Motor neuron (in vitro differentiated cells): Measurements from ENCODE around the gene GNAI3. TPM values are rescaled to one million over a fixed set of nuclear protein-coding genes. Genes with fewer than 3 reads are reported as not detected.

ENCODE experiments used
- ATAC-seq, 8 experiments: fragments of 200-7000 bp; cut with Tn5 transposase; replicated peaks in 6 of 8; 2 replicates each; pipeline ENCODE4 v1.8.0; 2021; ENCODE audit warnings: mild to moderate bottlenecking in 8 of 8, moderate library complexity in 8 of 8
- H3K27ac ChIP-seq, 2 donors: fragments of 250-450 bp; sonication (Bioruptor Pico); 2 replicates each; pipeline ENCODE4 v1.9.0; 2021; ENCODE audit warnings: antibody characterized with exemption in 2 of 2, mild to moderate bottlenecking in 2 of 2, moderate library complexity in 1 of 2
- H3K4me1 ChIP-seq, 2 donors: fragments of 250-450 bp; sonication (Bioruptor Pico); replicated peaks in 1 of 2; 2 replicates each; pipeline ENCODE4 v1.6.1; 2021; ENCODE audit warnings: antibody characterized with exemption in 2 of 2, mild to moderate bottlenecking in 2 of 2, moderate library complexity in 1 of 2
- H3K4me3 ChIP-seq, 5 donors: fragments of 250-450 bp; sonication (Bioruptor Pico); 2 replicates each; pipeline ENCODE4 v1.9.0; 2021; ENCODE audit warnings: antibody characterized with exemption in 5 of 5, mild to moderate bottlenecking in 5 of 5, moderate library complexity in 4 of 5
- WGBS, 10 experiments: fragments of 450-650 bp; shearing (Covaris generic); methylation state at CpG; one replicate each; pipeline ENCODE4 v1.0.0; 2022; 5-methylcytosine and 5-hydroxymethylcytosine counted together
- in situ Hi-C, 9 experiments: fragments of 400-800 bp; cut with MboI; loops; one replicate each; pipeline ENCODE4 v1.15.0; 2021; ENCODE audit warnings: low sequenced_read_pairs in 9 of 9, low pct_unique_long_range_greater_than_20kb in 2 of 9; ENCODE audit not compliant: unreplicated experiment in 9 of 9
- total RNA-seq, 8 experiments: library from RNA; unstranded; fragments of 300-600 nt; gene quantifications; 2 replicates each; pipeline versions ENCODE4 v1.2.3 to v1.2.4, GENCODE V29; 2022

GNAI3 gene
- total RNA-seq, 8 experiments from 2014 or later, result 8.8 to 15.5 (median 13.9) TPM

- H3K27ac ChIP-seq, result no peak overlapping the region
- peaks cover 5 to 8% of the 10 kb centered on the region in 2 donors for H3K4me1 ChIP-seq
- no peak for ATAC-seq
- H3K4me3 ChIP-seq, result no peak overlapping the region
- WGBS, 10 experiments, result 70 to 100% (median 96%) methylated on average over 2 to 3 of the region's 3 CpGs; no CpG with 5 or more reads in 1 of the 10 experiments
- in situ Hi-C loops, result no loop called here
Measured at GRCh38 chr1:109565241-109565640, 16.8 kb downstream of the GNAI3 start.

- Histone ChIP-seq H3K27ac (no peak overlapping the region), H3K4me1 (peaks cover 5 to 8% of the 10 kb centered on the region in 2 donors), H3K4me3 (no peak overlapping the region)
- WGBS, 10 experiments, result 43 to 100% (median 95%) methylated on average over 1 of the region's 1 CpG; no CpG with 5 or more reads in 4 of the 10 experiments
- ATAC-seq, result no peak
- in situ Hi-C loops, result no loop called here
Measured at GRCh38 chr1:109566982-109567381, 18.6 kb downstream of the GNAI3 start.

GRCh38 chr1:109567877-109568672, 19.7 kb downstream of the GNAI3 start:
- H3K27ac ChIP-seq, result no peak overlapping the region
- in situ Hi-C loops, result no loop called here
- 82 to 100% (median 100%) methylated on average over 1 to 4 of the region's 4 CpGs; no CpG with 5 or more reads in 2 of the 10 experiments for WGBS, 10 experiments
- H3K4me3 ChIP-seq, result no peak overlapping the region
- peak in 1 of 8 experiments; percentile 69 for ATAC-seq
- H3K4me1 ChIP-seq, result peaks cover 4 to 6% of the 10 kb centered on the region in 2 donors

- Histone ChIP-seq H3K27ac (no peak overlapping the region), H3K4me3 (no peak overlapping the region), H3K4me1 (no peaks in the 10 kb centered on the region)
- in situ Hi-C loops, result no loop called here
- no peak for ATAC-seq
- WGBS, 10 experiments, result 38 to 100% (median 88%) methylated on average over 1 of the region's 1 CpG; no CpG with 5 or more reads in 1 of the 10 experiments
Measured at GRCh38 chr1:109569323-109569722, 20.9 kb downstream of the GNAI3 start.

GRCh38 chr1:109570414-109570813, 22.0 kb downstream of the GNAI3 start:
- Histone ChIP-seq H3K4me3 (no peak overlapping the region), H3K27ac (no peak overlapping the region), H3K4me1 (no peaks in the 10 kb centered on the region)
- in situ Hi-C loops, result no loop called here
- ATAC-seq, result peak in 3 of 8 experiments; percentile 25 to 46 (median 44)
- 36 to 100% (median 85%) methylated on average over 2 to 3 of the region's 3 CpGs for WGBS, 10 experiments

GRCh38 chr1:109573785-109574184, 25.4 kb downstream of the GNAI3 start:
- in situ Hi-C loops, result no loop called here
- no peak overlapping the region for H3K27ac ChIP-seq
- no peak overlapping the region for H3K4me3 ChIP-seq
- no peaks in the 10 kb centered on the region for H3K4me1 ChIP-seq
- no peak for ATAC-seq
- WGBS, 10 experiments, result 67 to 100% (median 93%) methylated on average over 1 to 2 of the region's 2 CpGs

GRCh38 chr1:109578947-109579443, 30.6 kb downstream of the GNAI3 start:
- ATAC-seq, result peak in 2 of 8 experiments; percentile 38 to 58
- in situ Hi-C loops, result no loop called here
- WGBS, 10 experiments, result 0 to 100% (median 86%) methylated on average over 1 to 3 of the region's 3 CpGs; no CpG with 5 or more reads in 1 of the 10 experiments
- Histone ChIP-seq H3K4me3 (no peak overlapping the region), H3K27ac (no peak overlapping the region), H3K4me1 (no peaks in the 10 kb centered on the region)

GRCh38 chr1:109579491-109579890, 31.1 kb downstream of the GNAI3 start:
- in situ Hi-C loops, result no loop called here
- peak in 3 of 8 experiments; percentile 42 to 69 (median 49) for ATAC-seq
- 63 to 100% (median 100%) methylated on average over 1 of the region's 1 CpG; no CpG with 5 or more reads in 2 of the 10 experiments for WGBS, 10 experiments

GRCh38 chr1:109582021-109582420, 33.6 kb downstream of the GNAI3 start:
- no peak overlapping the region for H3K27ac ChIP-seq
- in situ Hi-C loops, result no loop called here
- H3K4me1 ChIP-seq, result no peaks in the 10 kb centered on the region
- ATAC-seq, result no peak
- H3K4me3 ChIP-seq, result no peak overlapping the region
- WGBS, 10 experiments, result 61 to 100% (median 100%) methylated on average over 1 to 2 of the region's 2 CpGs; no CpG with 5 or more reads in 2 of the 10 experiments

More at GRCh38 chr1:109579491-109579890, 31.1 kb downstream of the GNAI3 start:
- Histone ChIP-seq H3K4me1 (no peaks in the 10 kb centered on the region), H3K27ac (no peak overlapping the region), H3K4me3 (no peak overlapping the region)

GRCh38 chr1:109584766-109585165, 36.4 kb downstream of the GNAI3 start:
- no peaks in the 10 kb centered on the region for H3K4me1 ChIP-seq
- in situ Hi-C loops, result no loop called here
- H3K27ac ChIP-seq, result no peak overlapping the region
- no peak for ATAC-seq
- 78 to 100% (median 100%) methylated on average over 1 of the region's 1 CpG for WGBS, 10 experiments
- no peak overlapping the region for H3K4me3 ChIP-seq

- 60 to 100% (median 100%) methylated on average over 1 to 3 of the region's 3 CpGs; no CpG with 5 or more reads in 1 of the 10 experiments for WGBS, 10 experiments
- Histone ChIP-seq H3K4me3 (no peak overlapping the region), H3K4me1 (no peaks in the 10 kb centered on the region), H3K27ac (no peak overlapping the region)
- in situ Hi-C loops, result no loop called here
- no peak for ATAC-seq
Measured at GRCh38 chr1:109586055-109586454, 37.6 kb downstream of the GNAI3 start.

- Histone ChIP-seq H3K4me3 (no peak overlapping the region), H3K27ac (no peak overlapping the region), H3K4me1 (no peaks in the 10 kb centered on the region)
- in situ Hi-C loops, result no loop called here
- WGBS, 10 experiments, result 71 to 100% (median 93%) methylated on average over 1 to 3 of the region's 3 CpGs
- no peak for ATAC-seq
Measured at GRCh38 chr1:109589177-109589576, 40.8 kb downstream of the GNAI3 start.

- no peaks in the 10 kb centered on the region for H3K4me1 ChIP-seq
- no peak overlapping the region for H3K27ac ChIP-seq
- H3K4me3 ChIP-seq, result no peak overlapping the region
- in situ Hi-C loops, result no loop called here
- ATAC-seq, result no peak
Measured at GRCh38 chr1:109589679-109590078, 41.3 kb downstream of the GNAI3 start.

- in situ Hi-C loops, result no loop called here
- Histone ChIP-seq H3K27ac (no peak overlapping the region), H3K4me1 (no peaks in the 10 kb centered on the region), H3K4me3 (no peak overlapping the region)
- peak in 2 of 8 experiments; percentile 53 to 70 for ATAC-seq
Measured at GRCh38 chr1:109592916-109593315, 44.5 kb downstream of the GNAI3 start.
